ENCODE data around the gene PGAP6.
"Not testable (repeated sequence)": the region's sequence is repeated elsewhere in the genome, so short reads cannot be mapped to it uniquely, and the experiment has no call there.

The PGAP6 gene

GRCh38 chr16:378113-378820 is 3.5 kb downstream of the PGAP6 start:
- DNase-seq (ENCODE audit: low spot score) = not testable (repeated sequence)

- DNase-seq (ENCODE audit: low spot score) = no peak
These were observed 4.3 kb downstream of the PGAP6 start for GRCh38 chr16:377419-377951.

- no peak for DNase-seq (ENCODE audit: low spot score)
These were observed 4.9 kb downstream of the PGAP6 start for GRCh38 chr16:376817-377418.

- no peak for DNase-seq (ENCODE audit: low spot score)
These were observed 5.6 kb downstream of the PGAP6 start for GRCh38 chr16:375927-376816.

- DNase-seq (ENCODE audit: low spot score) = no peak
These were observed 6.6 kb downstream of the PGAP6 start for GRCh38 chr16:375212-375611.

- DNase-seq (ENCODE audit: low spot score) = no peak
These were observed 7.2 kb downstream of the PGAP6 start for GRCh38 chr16:374616-374926.

GRCh38 chr16:373848-374615 is 7.7 kb downstream of the PGAP6 start:
- no peak for DNase-seq (ENCODE audit: low spot score)

GRCh38 chr16:373020-373598 is 8.7 kb downstream of the PGAP6 start:
- DNase-seq (ENCODE audit: low spot score) = no peak

GRCh38 chr16:372302-372983 is 9.3 kb downstream of the PGAP6 start:
- DNase-seq (ENCODE audit: low spot score) = no peak

- DNase-seq (ENCODE audit: low spot score) = no peak
These were observed 10.1 kb downstream of the PGAP6 start for GRCh38 chr16:371515-372301.

- no peak for DNase-seq (ENCODE audit: low spot score)
These were observed 10.7 kb downstream of the PGAP6 start for GRCh38 chr16:370979-371514.

- peak; percentile 96 for DNase-seq (ENCODE audit: low spot score)
These were observed 11.3 kb downstream of the PGAP6 start, which contains the start of gene MRPL28 for GRCh38 chr16:370443-370842. MRPL28 (minus strand) TSS chr16:370538; CDS start chr16:370218, 320 bp downstream.

GRCh38 chr16:369866-370436 is 11.8 kb downstream of the PGAP6 start:
- DNase-seq (ENCODE audit: low spot score) = peak; percentile 72

GRCh38 chr16:369275-369865 is 12.4 kb downstream of the PGAP6 start:
- no peak for DNase-seq (ENCODE audit: low spot score)

GRCh38 chr16:368388-369158 is 13.2 kb downstream of the PGAP6 start:
- no peak for DNase-seq (ENCODE audit: low spot score)

- no peak for DNase-seq (ENCODE audit: low spot score)
These were observed 14.4 kb downstream of the PGAP6 start for GRCh38 chr16:367333-367903.

- no peak for DNase-seq (ENCODE audit: low spot score)
These were observed 15.3 kb downstream of the PGAP6 start for GRCh38 chr16:366476-366875.

Data from iPS-NIHi11 (cell line).